ENCODE results near the gene IL1RAPL1. TPM values are rescaled to one million over a fixed set of nuclear protein-coding genes. Genes with fewer than 3 reads are reported as not detected.

IL1RAPL1 gene
- total and polyA plus RNA-seq, 2 donors (not counting 3 experiments of a cell fraction or from before 2014, with no cell fraction given), result 0.79 to 1.3 TPM

- POLR2A ChIA-PET, result no interaction called here
- dilution Hi-C loops (cut with MboI; ENCODE audit: extremely low pct_ligation_motif_present, low sequenced_read_pairs) (no loop called here), intact Hi-C loops (cut with micrococcal nuclease) (no loop called here)
- no peaks in the 10 kb centered on the region for H4K20me1 ChIP-seq (replicated peaks; ENCODE audit: control insufficient read depth, extremely low read depth, insufficient read depth, low read length)
- no peak for TF ChIP-seq FOS (IDR thresholded peaks at IDR 0.05; ENCODE audit: borderline replicate concordance, insufficient read depth, low read length)
- TF ChIP-seq JUN (IDR thresholded peaks at IDR 0.05; ENCODE audit: borderline replicate concordance, insufficient read depth, insufficient read length, low read depth), result no peak
- no peak for TF ChIP-seq POLR2A (IDR thresholded peaks at IDR 0.05; ENCODE audit: low read depth, low read length)
- TF ChIP-seq MYC (IDR thresholded peaks at IDR 0.05; ENCODE audit: low read depth, low read length), result no peak
- no peak for TF ChIP-seq GATA2 (IDR thresholded peaks at IDR 0.05; ENCODE audit: insufficient read depth, insufficient read length, low read depth, low read length)
- no peak for TF ChIP-seq EZH2 (IDR thresholded peaks at IDR 0.05; ENCODE audit: borderline replicate concordance, low read depth, low read length, severe bottlenecking)
- TF ChIP-seq POLR2AphosphoS5 (IDR thresholded peaks at IDR 0.05; ENCODE audit: insufficient read depth, low read depth, low read length), result no peak
- TF ChIP-seq, protein P1, sequence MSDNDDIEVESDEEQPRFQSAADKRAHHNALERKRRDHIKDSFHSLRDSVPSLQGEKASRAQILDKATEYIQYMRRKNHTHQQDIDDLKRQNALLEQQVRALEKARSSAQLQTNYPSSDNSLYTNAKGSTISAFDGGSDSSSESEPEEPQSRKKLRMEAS (IDR thresholded peaks at IDR 0.05; ENCODE audit: insufficient read depth, insufficient read length), result no peak
- TF ChIP-seq, protein P2, sequence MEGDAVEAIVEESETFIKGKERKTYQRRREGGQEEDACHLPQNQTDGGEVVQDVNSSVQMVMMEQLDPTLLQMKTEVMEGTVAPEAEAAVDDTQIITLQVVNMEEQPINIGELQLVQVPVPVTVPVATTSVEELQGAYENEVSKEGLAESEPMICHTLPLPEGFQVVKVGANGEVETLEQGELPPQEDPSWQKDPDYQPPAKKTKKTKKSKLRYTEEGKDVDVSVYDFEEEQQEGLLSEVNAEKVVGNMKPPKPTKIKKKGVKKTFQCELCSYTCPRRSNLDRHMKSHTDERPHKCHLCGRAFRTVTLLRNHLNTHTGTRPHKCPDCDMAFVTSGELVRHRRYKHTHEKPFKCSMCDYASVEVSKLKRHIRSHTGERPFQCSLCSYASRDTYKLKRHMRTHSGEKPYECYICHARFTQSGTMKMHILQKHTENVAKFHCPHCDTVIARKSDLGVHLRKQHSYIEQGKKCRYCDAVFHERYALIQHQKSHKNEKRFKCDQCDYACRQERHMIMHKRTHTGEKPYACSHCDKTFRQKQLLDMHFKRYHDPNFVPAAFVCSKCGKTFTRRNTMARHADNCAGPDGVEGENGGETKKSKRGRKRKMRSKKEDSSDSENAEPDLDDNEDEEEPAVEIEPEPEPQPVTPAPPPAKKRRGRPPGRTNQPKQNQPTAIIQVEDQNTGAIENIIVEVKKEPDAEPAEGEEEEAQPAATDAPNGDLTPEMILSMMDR (IDR thresholded peaks at IDR 0.05; ENCODE audit: extremely low read depth in 1 of 2, insufficient read depth in 1 of 2, low read depth in 1 of 2, low read length in 2 of 2), result no peak
- CTCF ChIA-PET, result no interaction called here
- H3K9ac ChIP-seq (replicated peaks; ENCODE audit: extremely low read depth, insufficient read depth, low read length), result no peak overlapping the region
- DNase-seq (ENCODE audit: low read depth, low spot score) (no peak), FAIRE-seq (no peak)
- H3K27ac ChIP-seq (ENCODE audit: insufficient read depth, low read depth, low read length), result no peak overlapping the region
- H3K4me1 ChIP-seq (ENCODE audit: control insufficient read depth, extremely low read depth, insufficient read depth, low read length), result no peaks in the 10 kb centered on the region
- H3K27me3 ChIP-seq (ENCODE audit: control insufficient read depth in 2 of 2, insufficient read depth in 2 of 2, low read length in 2 of 2), result no peaks in the 10 kb centered on the region
- BruUV-seq (replicated peaks), result no TSS peak
- H3K4me3 ChIP-seq (replicated peaks in 1 of 3; ENCODE audit: insufficient read depth in 1 of 3, low read depth in 1 of 3, low read length in 3 of 3), result no peak overlapping the region
- H3K36me3 ChIP-seq (ENCODE audit: control insufficient read depth in 2 of 2, extremely low read depth in 1 of 2, insufficient read depth in 2 of 2, low read length in 2 of 2), result no peaks in the 10 kb centered on the region
- no peak overlapping the region for H2AFZ ChIP-seq (ENCODE audit: low read depth, low read length)
- no peak overlapping the region for H3K4me2 ChIP-seq (ENCODE audit: insufficient read depth, low read length)
- H3K9me3 ChIP-seq (replicated peaks; ENCODE audit: control insufficient read depth, insufficient read depth, low read length), result no peaks in the 10 kb centered on the region
- H3K9me1 ChIP-seq (replicated peaks; ENCODE audit: control insufficient read depth, extremely low read depth, insufficient read depth, low read length), result no peaks in the 10 kb centered on the region
- no peaks in the 10 kb centered on the region for H3K79me2 ChIP-seq (ENCODE audit: control insufficient read depth, insufficient read depth, low read length)
Observed at GRCh38 chrX:28709421-28709820, 122.2 kb downstream of the IL1RAPL1 start.

Measured in endothelial cell of umbilical vein (primary cell).